CD8-positive, alpha-beta memory T cell (primary cell): ENCODE data around the gene CTBP1. TPM values are rescaled to one million over a fixed set of nuclear protein-coding genes. Genes with fewer than 3 reads are reported as not detected.
A peak's percentile ranks its signal among the peaks of the same experiment; 100 is the strongest.

Experiments used
- CTCF ChIA-PET: fragments of 350-600 bp; sonication (Branson Sonifier 250); formaldehyde crosslinking; loops from one replicate; lab custom pipeline; 2021; ENCODE audit warnings: antibody characterized with exemption; lab: Charles Lee
- POLR2A ChIA-PET: fragments of 350-600 bp; sonication (Branson Sonifier 250); formaldehyde crosslinking; loops from one replicate; lab custom pipeline; 2021; ENCODE audit warnings: antibody characterized with exemption; lab: Charles Lee
- DNase-seq, 5 donors: peaks; one replicate each; pipeline versions ENCODE4 v3.0.0 to v3.0.0-alpha.2; 2020 to 2022; ENCODE audit warnings: mixed read lengths in 1 of 5
- H3K27ac ChIP-seq: one replicate; pipeline ENCODE4 v1.7.0; 2013; ENCODE audit warnings: low read depth, mild to moderate bottlenecking, low read length, moderate library complexity
- H3K27me3 ChIP-seq: 2 replicates; pipeline ENCODE4 v1.7.0; 2013; ENCODE audit warnings: low read length, mild to moderate bottlenecking; ENCODE audit not compliant: insufficient read depth, poor library complexity, severe bottlenecking
- H3K36me3 ChIP-seq: 2 replicates; pipeline ENCODE4 v1.7.0; 2013; ENCODE audit warnings: mild to moderate bottlenecking, low read length, moderate library complexity; ENCODE audit not compliant: insufficient read depth
- H3K4me1 ChIP-seq: 2 replicates; pipeline ENCODE4 v1.7.0; 2013; ENCODE audit warnings: mild to moderate bottlenecking, low read length, moderate library complexity; ENCODE audit not compliant: insufficient read depth
- H3K4me3 ChIP-seq: 2 replicates; pipeline ENCODE4 v1.7.0; 2013; ENCODE audit warnings: mild to moderate bottlenecking, low read length
- H3K9me3 ChIP-seq: 2 replicates; pipeline ENCODE4 v1.7.0; 2013; ENCODE audit warnings: mild to moderate bottlenecking, low read length
- H3K27ac Mint-ChIP-seq, 8 donors: one replicate each; pipeline ENCODE4 v1.8.0; 2020 to 2021; ENCODE audit warnings: mixed read lengths in 8 of 8, mild to moderate bottlenecking in 6 of 8, inconsistent platforms in 3 of 8, moderate library complexity in 3 of 8
- H3K27me3 Mint-ChIP-seq, 2 donors: one replicate each; pipeline ENCODE4 v1.8.0; 2020 to 2021; ENCODE audit warnings: mixed read lengths in 2 of 2, mild to moderate bottlenecking in 1 of 2, moderate library complexity in 1 of 2
- H3K36me3 Mint-ChIP-seq, 3 donors: one replicate each; pipeline ENCODE4 v1.8.0; 2020 to 2021; ENCODE audit warnings: mixed read lengths in 3 of 3, inconsistent platforms in 1 of 3, mild to moderate bottlenecking in 1 of 3
- H3K4me1 Mint-ChIP-seq, 3 donors: one replicate each; pipeline ENCODE4 v1.8.0; 2020 to 2021; ENCODE audit warnings: mixed read lengths in 3 of 3, inconsistent platforms in 1 of 3, mild to moderate bottlenecking in 1 of 3
- H3K4me3 Mint-ChIP-seq, 7 donors: one replicate each; pipeline ENCODE4 v1.8.0; 2020 to 2021; ENCODE audit warnings: mixed read lengths in 7 of 7, mild to moderate bottlenecking in 6 of 7, moderate library complexity in 4 of 7, inconsistent platforms in 2 of 7
- H3K9me3 Mint-ChIP-seq, 5 donors: one replicate each; pipeline ENCODE4 v1.8.0; 2020 to 2022; ENCODE audit warnings: mixed read lengths in 5 of 5, mild to moderate bottlenecking in 3 of 5, moderate library complexity in 2 of 5, inconsistent platforms in 1 of 5
- polyA plus RNA-seq: library from polyadenylated mRNA; unstranded; fragments of 300-500 nt; fragmentation: Illumina TruSeq; gene quantifications from one replicate; pipeline ENCODE4 v1.2.3, GENCODE V29; 2021
- total RNA-seq, 2 experiments: library from RNA; stranded (reverse); gene quantifications; one replicate each; pipeline ENCODE4 v1.2.3, GENCODE V29; 2021

The CTBP1 gene
- total and polyA plus RNA-seq, 3 experiments from 2014 or later = 88.1 to 149 (median 139) TPM

DNA sequence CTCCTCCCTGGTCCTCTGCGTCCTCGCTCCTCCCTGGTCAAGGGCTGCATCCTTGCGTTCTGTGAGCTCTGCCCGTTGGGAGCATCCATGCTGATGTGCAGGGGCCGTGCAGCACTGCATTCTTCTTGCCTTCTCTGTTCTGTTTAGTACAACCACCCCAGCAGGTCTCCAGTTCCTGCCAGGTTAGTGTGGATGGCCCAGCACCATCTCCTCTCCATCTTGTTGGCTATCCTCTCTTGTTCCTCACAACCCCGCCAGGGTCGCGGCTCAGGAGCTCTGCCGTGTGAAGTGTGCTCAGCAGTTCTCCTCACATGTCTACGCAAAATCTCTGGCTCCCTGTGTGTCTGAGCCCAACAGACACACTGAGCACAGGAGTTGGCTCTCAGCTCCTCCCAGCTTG lies 30.3 kb upstream of the CTBP1 start:
- ChIA-PET POLR2A (no interaction called here), CTCF (interaction anchor here (1.2 to 2.3 kb wide), 2 partner anchors 11 to 112 kb away, joined by 4 to 9 read pairs; no protein-coding TSS in a partner anchor)
- H3K9me3 Mint-ChIP-seq = no peaks in the 10 kb centered on the region
- H3K4me1 Mint-ChIP-seq = no peaks in the 10 kb centered on the region
- no peak overlapping the region for H3K4me3 ChIP-seq
- H3K27ac ChIP-seq = no peak overlapping the region
- H3K9me3 ChIP-seq = no peaks in the 10 kb centered on the region
- peaks cover 0 to 2% (median 0%) of the 10 kb centered on the region in 3 donors for H3K36me3 Mint-ChIP-seq
- DNase-seq = no peak
- peaks cover 0 to 9% of the 10 kb centered on the region in 2 donors for H3K27me3 Mint-ChIP-seq
- H3K4me3 Mint-ChIP-seq = no peak overlapping the region
- H3K36me3 ChIP-seq = no peaks in the 10 kb centered on the region
- no peaks in the 10 kb centered on the region for H3K4me1 ChIP-seq
- H3K27ac Mint-ChIP-seq = no peak overlapping the region
- no peaks in the 10 kb centered on the region for H3K27me3 ChIP-seq

DNA sequence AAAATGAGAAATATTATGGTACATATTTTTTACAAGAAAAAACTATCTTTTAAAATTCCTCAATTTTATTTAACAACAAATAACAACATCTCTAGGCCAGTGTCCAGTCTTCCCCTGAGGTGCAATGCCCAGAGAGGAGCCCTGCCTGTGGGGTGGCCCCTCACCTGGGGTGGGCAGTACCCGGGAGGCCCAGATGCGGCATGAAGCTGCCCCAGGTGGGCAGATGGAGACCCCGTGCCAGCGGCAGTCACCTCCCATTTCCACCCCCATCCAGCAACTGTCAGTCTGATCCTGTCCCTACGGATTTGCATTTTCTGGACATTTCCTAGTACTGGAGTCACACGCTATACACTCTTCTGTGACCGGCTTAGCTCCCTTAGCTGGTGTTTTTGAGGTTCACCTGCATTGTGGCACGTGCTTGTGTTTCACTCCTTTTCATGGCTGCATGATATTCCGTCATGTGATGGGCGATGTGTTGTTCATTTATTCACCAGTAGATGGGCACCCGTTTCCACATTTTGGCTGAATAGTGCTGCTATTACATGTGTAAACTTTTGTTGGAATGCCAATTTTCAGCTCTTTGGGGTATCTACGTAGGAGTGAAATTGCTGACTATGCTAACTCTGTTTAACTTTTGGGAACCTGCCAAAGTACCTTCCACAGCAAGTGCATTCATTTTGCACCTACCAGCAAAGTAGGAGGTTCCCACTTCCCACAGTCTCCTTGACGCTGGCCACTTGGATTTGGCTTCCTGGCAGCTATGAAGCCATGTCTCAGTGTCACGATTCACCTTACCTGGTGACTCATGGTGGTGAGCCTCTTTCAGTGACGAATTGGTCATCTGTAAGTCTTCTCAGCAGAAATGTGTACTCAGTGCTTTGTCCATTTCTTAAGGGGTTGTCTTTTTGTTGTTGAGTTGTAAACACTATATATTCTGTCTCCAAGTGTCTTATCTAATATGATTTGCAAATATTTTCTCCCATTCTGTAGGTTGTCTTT lies 29.0 kb upstream of the CTBP1 start:
- ChIA-PET POLR2A (no interaction called here), CTCF (interaction anchor here (2.3 kb wide), 1 partner anchor 10 kb away, joined by 9 read pairs; no protein-coding TSS in a partner anchor)
- peaks cover 0 to 9% of the 10 kb centered on the region in 2 donors for H3K27me3 Mint-ChIP-seq
- no peaks in the 10 kb centered on the region for H3K9me3 Mint-ChIP-seq
- no peak overlapping the region for H3K4me3 Mint-ChIP-seq
- Histone ChIP-seq H3K27ac (no peak overlapping the region), H3K9me3 (no peaks in the 10 kb centered on the region), H3K4me1 (no peaks in the 10 kb centered on the region), H3K27me3 (no peaks in the 10 kb centered on the region), H3K4me3 (no peak overlapping the region), H3K36me3 (no peaks in the 10 kb centered on the region)
- no peak for DNase-seq
- peaks cover 0 to 2% (median 0%) of the 10 kb centered on the region in 3 donors for H3K36me3 Mint-ChIP-seq
- H3K4me1 Mint-ChIP-seq = no peaks in the 10 kb centered on the region
- H3K27ac Mint-ChIP-seq = no peak overlapping the region

DNA sequence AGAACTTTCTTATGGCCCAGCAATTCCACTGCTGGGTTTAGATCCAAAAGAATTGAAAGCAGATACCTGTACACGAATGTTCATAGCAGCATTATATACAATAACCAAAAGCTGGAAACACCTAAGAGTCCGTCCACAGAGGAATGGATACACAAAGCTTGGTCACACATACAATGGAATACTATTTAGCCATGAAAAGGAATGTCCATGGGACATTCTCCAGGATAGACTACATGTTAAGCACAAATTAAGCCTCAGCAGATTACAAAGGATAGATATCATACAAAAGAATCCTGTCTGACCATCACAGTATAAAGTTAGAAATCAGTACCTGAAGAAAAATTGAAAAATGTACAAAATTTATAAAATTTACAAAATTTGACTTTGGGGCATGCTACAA lies 28.1 kb upstream of the CTBP1 start:
- Mint-ChIP-seq H3K4me1 (no peaks in the 10 kb centered on the region), H3K27me3 (peaks cover 0 to 4% of the 10 kb centered on the region in 2 donors), H3K36me3 (peaks cover 0 to 2% (median 0%) of the 10 kb centered on the region in 3 donors), H3K27ac (no peak overlapping the region), H3K4me3 (no peak overlapping the region), H3K9me3 (no peaks in the 10 kb centered on the region)
- H3K4me3 ChIP-seq = no peak overlapping the region
- ChIA-PET POLR2A (no interaction called here), CTCF (interaction anchor here (2.3 kb wide), 1 partner anchor 9 kb away, joined by 9 read pairs; no protein-coding TSS in a partner anchor)
- H3K27ac ChIP-seq = no peak overlapping the region
- H3K36me3 ChIP-seq = no peaks in the 10 kb centered on the region
- no peak for DNase-seq
- H3K4me1 ChIP-seq = no peaks in the 10 kb centered on the region
- no peaks in the 10 kb centered on the region for H3K9me3 ChIP-seq
- no peaks in the 10 kb centered on the region for H3K27me3 ChIP-seq

DNA sequence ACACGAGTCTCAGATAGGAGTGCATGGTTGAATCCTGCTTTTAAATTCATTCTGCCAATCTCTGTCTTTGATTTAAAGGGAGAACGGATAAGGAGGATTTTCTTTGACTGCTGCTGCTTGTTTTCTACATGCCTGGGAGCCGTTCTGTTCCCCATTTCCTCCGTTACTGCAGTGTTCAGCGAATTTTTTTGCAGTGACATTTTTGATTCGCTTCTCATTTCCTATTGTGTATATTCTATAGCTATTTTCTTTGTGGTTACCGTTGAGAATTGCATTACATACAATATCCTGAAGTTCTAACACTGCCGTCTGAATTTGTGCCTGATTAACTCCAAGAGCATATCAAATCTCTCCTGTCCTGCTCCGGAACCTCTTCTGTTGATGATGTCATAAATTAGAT lies 25.9 kb upstream of the CTBP1 start:
- POLR2A ChIA-PET = no interaction called here
- Mint-ChIP-seq H3K27ac (no peak overlapping the region), H3K36me3 (peaks cover 0 to 5% (median 0%) of the 10 kb centered on the region in 3 donors), H3K4me1 (no peaks in the 10 kb centered on the region), H3K4me3 (no peak overlapping the region), H3K9me3 (peaks cover 0 to 2% (median 0%) of the 10 kb centered on the region in 5 donors), H3K27me3 (peaks cover 2 to 4% of the 10 kb centered on the region in 2 donors)
- H3K27ac ChIP-seq = no peak overlapping the region
- no peaks in the 10 kb centered on the region for H3K27me3 ChIP-seq
- CTCF ChIA-PET = no interaction called here
- no peaks in the 10 kb centered on the region for H3K36me3 ChIP-seq
- DNase-seq = no peak
- no peaks in the 10 kb centered on the region for H3K4me1 ChIP-seq
- no peak overlapping the region for H3K4me3 ChIP-seq
- H3K9me3 ChIP-seq = no peaks in the 10 kb centered on the region

DNA sequence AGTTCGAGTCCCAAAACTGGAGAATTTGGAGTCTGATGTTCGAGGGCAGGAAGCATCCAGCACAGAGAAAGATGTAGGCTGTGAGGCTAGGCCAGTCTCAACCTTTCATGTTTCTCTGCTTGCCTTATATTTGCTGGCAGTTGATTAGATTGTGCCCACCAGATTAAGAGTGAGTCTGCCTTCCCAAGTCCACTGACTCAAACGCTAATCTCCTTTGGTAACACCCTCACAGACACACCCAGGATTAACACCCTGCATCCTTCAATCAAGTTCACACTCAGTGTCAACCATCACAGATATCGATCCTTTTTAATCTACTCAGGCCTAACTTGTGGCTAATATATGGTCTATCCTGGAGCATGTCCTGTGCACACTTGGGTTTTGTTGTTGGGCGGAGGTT lies 22.8 kb upstream of the CTBP1 start:
- H3K4me3 Mint-ChIP-seq = no peak overlapping the region
- peaks cover 0 to 2% of the 10 kb centered on the region in 2 donors for H3K27me3 Mint-ChIP-seq
- POLR2A ChIA-PET = no interaction called here

DNA sequence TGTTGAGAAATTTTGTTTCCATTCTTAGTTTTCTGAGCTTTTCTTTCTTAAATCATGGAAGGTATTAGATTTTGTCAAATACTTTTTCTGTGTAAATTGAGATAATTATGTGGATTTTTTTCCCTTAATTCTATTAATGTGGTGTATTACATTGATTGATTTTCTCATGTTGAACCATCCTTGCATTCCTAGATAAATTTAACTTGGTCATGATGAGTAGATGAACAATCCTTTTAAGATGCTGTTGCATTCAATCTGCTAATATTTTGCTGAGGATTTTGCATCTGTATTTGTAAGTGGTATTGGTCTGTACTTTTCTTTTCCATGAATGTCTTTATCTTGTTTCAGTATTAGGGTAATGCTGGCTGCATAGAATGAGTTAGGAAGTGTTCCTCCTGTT lies 20.3 kb upstream of the CTBP1 start:
- no peak overlapping the region for H3K4me3 ChIP-seq
- Mint-ChIP-seq H3K27me3 (peaks cover 0 to 2% of the 10 kb centered on the region in 2 donors), H3K4me3 (peak overlapping the region in 1 of 7 donors; percentile 28), H3K36me3 (peaks cover 0 to 5% (median 0%) of the 10 kb centered on the region in 3 donors), H3K9me3 (peaks cover 0 to 5% (median 2%) of the 10 kb centered on the region in 5 donors), H3K27ac (peak overlapping the region in 4 of 8 donors; percentile 12 to 51 (median 40)), H3K4me1 (peaks cover 10 to 15% (median 11%) of the 10 kb centered on the region in 3 donors)
- CTCF ChIA-PET = interaction anchor here (1.2 to 4.6 kb wide), 10 partner anchors 10 to 138 kb away, joined by 3 to 48 read pairs (median 12); partner anchors contain the start of gene CTBP1
- no peak for DNase-seq
- H3K36me3 ChIP-seq = no peaks in the 10 kb centered on the region
- no peaks in the 10 kb centered on the region for H3K27me3 ChIP-seq
- H3K9me3 ChIP-seq = peaks cover 7% of the 10 kb centered on the region
- H3K27ac ChIP-seq = no peak overlapping the region
- H3K4me1 ChIP-seq = peaks cover 8% of the 10 kb centered on the region
- POLR2A ChIA-PET = no interaction called here

More for the DNA sequence above, 22.8 kb upstream of the CTBP1 start:
- no peaks in the 10 kb centered on the region for H3K36me3 ChIP-seq
- Mint-ChIP-seq H3K36me3 (peaks cover 0 to 5% (median 0%) of the 10 kb centered on the region in 3 donors), H3K27ac (no peak overlapping the region), H3K9me3 (peaks cover 0 to 5% (median 2%) of the 10 kb centered on the region in 5 donors), H3K4me1 (peaks cover 10 to 11% (median 11%) of the 10 kb centered on the region in 3 donors)
- CTCF ChIA-PET = no interaction called here
- H3K4me3 ChIP-seq = no peak overlapping the region
- no peak for DNase-seq
- H3K4me1 ChIP-seq = peaks cover 8% of the 10 kb centered on the region
- no peaks in the 10 kb centered on the region for H3K27me3 ChIP-seq
- H3K27ac ChIP-seq = no peak overlapping the region
- H3K9me3 ChIP-seq = peaks cover 7% of the 10 kb centered on the region

DNA sequence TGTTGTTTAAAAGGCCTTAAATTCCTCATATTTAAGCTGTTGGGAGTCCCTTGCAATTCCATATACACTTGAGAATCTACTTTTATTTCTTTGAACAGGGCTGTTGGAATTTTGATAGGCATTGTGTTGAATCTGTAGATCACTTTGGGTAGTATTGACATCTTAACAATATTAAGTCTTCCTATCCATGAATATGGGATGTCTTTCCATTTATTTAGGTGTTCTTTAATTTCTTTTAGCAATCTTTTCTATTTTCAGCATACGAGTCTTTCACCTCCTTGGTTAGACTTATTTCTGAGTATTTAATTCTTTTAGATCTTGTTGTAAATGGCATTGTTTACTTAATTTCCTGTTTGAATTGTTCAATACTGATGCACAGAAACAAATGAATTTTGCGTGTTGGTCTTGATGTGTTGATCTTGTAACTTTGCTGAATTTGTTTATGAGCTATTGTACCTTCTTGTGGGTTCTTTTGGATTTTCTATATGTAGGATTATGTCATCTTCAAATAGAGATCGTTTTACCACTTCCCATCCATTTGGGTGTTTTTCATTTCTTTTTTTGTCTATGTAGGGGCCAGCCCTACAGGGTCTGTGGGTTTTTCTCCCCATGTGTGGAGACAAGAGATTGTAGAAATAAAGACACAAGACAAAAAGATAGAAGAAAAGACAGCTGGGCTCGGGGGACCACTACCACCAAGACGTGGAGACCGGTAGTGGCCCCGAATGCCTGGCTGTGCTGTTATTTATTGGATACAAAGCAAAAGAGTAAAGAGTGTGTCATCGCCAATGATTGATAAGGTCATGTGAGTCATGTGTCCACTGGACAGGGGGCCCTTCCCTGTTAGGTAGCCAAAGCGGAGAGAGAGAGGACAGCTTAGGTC lies 18.2 kb upstream of the CTBP1 start:
- peaks cover 0 to 5% (median 2%) of the 10 kb centered on the region in 5 donors for H3K9me3 Mint-ChIP-seq
- CTCF ChIA-PET = interaction anchor here (0.6 to 4.6 kb wide), 21 partner anchors 10 to 525 kb away, joined by 3 to 48 read pairs (median 4); partner anchors contain the start of genes CTBP1, MAEA, SLBP and UVSSA
- peak overlapping the region; percentile 92 to 98 (median 95) for H3K27ac Mint-ChIP-seq
- H3K27me3 Mint-ChIP-seq = peaks cover 0 to 2% of the 10 kb centered on the region in 2 donors
- H3K36me3 Mint-ChIP-seq = peaks cover 0 to 5% (median 0%) of the 10 kb centered on the region in 3 donors
- peaks cover 10 to 15% (median 11%) of the 10 kb centered on the region in 3 donors for H3K4me1 Mint-ChIP-seq
- H3K4me3 Mint-ChIP-seq = peak overlapping the region; percentile 77 to 95 (median 83)
- POLR2A ChIA-PET = interaction anchor here (0.6 to 2.8 kb wide), 4 partner anchors 18 to 81 kb away, joined by 3 to 13 read pairs (median 3); partner anchors contain the start of gene CTBP1
- DNase-seq = peak in 2 of 5 donors; percentile 17 to 64
- Histone ChIP-seq H3K27me3 (no peaks in the 10 kb centered on the region), H3K36me3 (no peaks in the 10 kb centered on the region), H3K27ac (peak overlapping the region; percentile 59), H3K9me3 (peaks cover 7% of the 10 kb centered on the region), H3K4me1 (peaks cover 8% of the 10 kb centered on the region), H3K4me3 (peak overlapping the region; percentile 58)
